Measurements from ENCODE around the gene PDE7B.
"Not testable (repeated sequence)": the region's sequence is repeated elsewhere in the genome, so short reads cannot be mapped to it uniquely, and the experiment has no call there.

The PDE7B gene

DNA sequence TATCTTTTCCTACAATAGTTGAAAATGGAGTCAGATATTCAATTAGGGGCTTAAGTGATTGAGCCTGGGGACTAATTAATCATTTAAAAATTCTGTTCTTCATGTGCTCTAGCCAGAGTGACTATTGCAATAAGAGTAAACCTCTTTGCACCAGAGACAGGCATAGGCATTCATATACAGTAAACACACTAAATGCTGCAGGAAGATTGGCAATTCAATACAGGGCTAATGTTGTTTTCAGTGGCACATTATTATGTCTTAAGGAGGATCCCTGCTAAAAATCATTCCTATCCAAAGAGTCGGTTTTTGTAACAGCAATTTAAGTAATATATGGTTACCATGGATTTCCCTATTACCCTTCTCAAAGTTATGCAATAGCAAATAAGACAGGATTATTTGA, 1.2 kb downstream of the PDE7B start:
- no peak for DNase-seq

DNA sequence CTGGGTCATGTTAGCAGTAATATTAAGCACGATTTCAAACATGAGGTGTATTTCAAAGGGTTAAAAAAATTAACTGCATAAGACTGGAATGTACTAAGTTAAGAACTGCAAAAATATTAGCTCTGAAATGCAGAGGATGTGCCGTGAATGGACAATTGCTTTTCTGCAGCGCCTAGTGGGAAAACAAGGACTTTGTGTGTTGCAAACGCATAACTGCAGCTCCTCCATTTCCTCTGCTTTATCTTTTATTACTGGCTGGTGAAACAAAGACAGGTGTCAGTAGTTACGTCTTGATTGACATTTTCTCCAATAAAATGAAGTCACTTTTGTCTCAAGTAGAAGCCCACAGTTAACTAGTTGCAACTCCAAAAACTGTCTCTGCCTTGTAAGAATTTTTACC, 1.7 kb downstream of the PDE7B start:
- DNase-seq, result no peak

DNA sequence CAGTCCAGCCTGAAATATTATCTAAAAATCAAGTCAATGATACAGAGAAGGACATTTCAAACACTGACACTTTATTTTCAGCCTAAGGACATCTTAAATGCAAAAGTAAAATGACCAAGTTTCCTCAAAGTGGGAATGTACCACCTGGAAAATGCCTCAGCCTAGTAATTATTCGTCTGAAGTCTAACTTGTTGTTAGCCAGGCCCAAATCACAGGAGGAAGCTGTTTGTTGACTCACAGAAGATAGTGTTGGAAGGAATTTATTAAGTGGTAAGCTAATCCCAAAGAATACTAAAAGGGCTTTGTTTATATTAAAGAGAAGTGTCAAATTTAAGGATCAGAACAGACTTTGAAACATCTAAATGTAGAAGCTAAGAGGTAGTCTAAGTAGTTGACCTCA, 2.5 kb downstream of the PDE7B start:
- DNase-seq, result no peak

DNA sequence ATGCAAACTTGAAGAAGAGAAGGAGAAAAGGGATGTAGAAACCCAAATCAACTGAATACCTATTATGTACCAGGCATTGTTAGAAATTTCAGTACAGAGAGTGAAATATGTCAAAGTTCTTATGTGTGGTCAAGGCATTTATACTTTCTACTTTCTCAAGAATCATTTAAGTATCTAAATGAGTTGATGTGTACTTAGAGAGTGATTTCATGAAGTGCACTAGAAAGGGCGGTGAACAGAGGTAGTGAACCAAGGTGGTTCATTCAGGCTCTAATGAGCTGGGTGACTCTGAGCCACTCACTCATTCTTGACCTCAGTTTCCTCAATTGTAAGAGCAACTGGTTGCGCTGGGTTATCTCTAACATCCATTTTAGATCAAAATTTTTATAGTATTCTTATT, 3.3 kb downstream of the PDE7B start:
- DNase-seq, result no peak

DNA sequence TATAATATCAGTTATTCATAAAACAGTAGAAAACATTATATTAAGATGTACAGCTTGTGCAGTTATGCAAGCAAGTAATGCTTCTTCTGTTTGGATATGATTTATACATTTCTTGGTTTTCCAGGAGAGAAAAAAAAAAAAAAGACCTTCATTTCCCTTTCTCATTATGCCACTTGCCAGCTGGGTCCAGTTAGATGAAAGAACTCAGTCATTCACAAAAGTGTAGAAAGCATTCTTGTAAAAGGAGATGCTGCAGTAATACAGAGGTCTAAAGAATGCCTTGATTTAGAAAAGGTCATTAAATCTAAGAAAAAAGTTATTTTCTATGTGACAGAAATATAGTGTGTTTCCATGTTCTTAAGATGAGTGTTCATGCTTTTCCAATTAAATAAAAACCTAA, 7.4 kb downstream of the PDE7B start:
- no peak for DNase-seq

DNA sequence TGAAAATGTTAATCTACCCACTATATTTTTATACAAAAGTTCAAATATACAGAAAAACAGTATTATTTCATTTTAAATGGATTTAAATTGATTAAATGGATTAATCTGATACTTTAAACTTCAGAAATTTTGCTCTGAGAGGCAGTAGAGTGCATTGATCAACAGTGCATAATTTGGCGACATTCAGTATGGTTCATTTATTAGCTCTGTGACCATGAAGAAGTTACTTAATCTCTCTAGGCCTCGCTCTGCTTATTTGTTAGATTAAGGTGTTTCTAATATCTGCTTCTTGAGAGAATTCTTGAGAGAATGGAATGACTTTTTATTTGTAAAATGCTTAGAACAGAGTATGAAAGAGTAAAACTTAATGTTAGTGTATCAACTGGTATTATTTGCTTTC, 8.9 kb downstream of the PDE7B start:
- DNase-seq, result no peak

DNA sequence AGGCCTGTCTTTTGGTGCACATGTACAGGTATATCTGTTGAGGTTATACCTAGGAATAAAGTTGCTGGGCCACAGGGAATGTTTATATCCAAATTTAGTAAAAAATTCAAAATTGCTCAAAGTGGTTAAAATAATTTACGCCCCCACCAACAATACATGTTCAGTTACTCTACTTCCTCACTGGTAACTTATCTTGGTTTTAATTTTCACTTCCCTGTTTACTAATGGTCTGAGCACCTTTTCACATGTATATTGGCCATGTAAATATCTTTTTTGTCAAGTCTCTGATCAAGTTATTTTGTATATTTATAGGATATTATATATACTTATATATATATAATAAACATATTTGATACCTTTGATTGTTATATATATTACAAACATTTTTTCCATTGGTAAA, 9.7 kb downstream of the PDE7B start:
- no peak for DNase-seq

DNA sequence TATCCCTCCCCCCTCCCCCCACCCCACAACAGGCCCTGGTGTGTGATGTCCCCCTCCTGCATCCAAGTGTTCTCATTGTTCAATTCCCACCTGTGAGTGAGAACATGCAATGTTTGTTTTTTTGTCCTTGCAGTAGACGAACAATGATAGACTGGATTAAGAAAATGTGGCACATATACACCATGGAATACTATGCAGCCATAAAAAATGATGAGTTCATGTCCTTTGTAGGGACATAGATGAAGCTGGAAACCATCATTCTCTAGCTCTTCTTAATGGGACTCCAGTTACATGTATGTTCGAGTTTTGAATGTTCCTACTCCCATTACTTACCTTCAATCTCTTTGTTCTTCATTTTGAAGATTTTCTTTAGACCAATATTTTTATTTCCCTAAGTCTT, 13.4 kb downstream of the PDE7B start:
- DNase-seq, result not testable (repeated sequence)

DNA sequence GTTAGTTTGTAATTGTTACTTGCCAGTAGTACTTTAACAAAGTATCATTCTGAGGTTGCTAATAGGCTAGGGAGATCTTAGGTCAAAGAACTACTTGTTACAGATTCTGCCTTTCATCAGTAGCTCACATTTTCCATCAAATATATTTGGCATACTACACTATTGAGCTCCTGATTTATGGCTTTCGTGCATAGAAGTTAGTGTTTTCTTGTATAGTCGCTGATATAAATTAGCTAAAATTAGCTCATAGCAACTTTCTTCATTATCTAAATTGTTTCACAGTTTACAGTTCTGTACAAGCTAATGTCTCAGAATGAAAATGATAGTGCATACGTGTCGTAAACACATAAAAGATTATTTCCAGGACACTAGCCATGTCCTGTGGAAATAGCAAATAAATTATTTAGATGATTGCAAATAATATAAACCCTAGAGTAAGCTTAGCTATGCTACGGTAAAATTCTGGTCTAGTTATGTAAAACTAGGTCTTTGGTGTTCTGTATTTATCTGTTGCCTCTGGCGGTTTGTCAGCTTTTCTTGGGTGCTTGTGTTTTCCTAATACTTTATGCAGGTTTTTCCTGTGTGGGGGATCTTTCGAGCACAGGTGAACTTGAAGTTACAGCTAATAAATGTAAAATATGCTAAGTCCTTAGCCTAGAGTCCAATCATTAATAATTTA, 15.1 kb downstream of the PDE7B start:
- DNase-seq, result no peak

DNA sequence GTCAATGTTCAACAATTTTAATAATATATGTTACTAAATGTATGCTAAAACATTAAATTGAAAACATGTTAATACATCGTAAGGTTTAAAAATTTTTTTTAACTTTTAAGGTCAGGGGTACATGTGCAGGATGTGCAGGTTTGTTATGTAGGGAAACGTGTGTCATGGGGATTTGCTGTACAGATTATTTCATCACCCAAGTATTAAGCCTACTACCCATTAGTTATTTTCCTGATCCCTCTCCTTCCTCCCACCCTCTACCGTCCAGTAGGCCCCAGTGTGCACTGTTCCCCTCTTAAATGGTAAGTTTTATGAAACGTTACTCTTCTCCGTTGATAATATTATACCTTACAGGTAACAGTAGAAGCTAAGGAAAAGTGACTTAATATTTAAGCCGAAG, 15.8 kb downstream of the PDE7B start:
- DNase-seq, result no peak

DNA sequence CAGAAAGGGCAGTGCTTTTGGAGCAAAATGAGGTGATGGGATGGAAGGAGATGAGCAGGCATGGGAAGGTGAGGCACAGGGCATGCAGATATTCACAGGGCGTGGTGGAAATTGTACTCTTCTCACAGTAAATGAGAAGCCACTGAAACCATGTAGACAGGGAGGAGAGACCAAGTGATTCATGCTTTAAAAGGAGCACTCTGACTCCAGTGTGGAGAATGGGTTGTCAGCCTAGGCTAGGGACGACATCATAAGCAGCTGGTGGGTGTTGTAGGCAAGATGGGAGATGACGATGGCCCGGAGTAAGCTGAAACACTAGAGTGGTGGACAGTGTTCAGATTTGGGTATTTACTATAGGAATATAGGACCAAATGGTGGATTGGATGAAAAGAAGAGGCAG, 18.4 kb downstream of the PDE7B start:
- DNase-seq, result no peak

DNA sequence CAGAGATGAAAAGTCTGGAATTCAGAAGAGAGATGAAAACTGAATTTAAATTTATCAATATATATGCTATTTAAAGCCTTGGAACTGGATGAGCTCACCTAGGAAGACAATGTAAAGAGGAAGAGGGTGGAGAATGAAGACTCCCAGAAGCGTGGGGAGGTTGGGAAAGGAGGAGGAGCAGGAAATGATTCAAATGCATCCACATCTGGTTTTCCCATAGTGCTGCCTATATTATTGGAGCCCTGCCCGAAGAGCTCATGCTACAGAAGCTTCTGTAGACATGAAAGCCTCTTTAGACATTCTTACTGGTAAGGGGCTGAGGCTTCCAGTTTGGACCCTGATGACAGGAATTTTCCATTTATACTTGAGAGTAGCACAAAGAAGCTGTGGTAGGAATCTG, 19.2 kb downstream of the PDE7B start:
- DNase-seq, result no peak

DNA sequence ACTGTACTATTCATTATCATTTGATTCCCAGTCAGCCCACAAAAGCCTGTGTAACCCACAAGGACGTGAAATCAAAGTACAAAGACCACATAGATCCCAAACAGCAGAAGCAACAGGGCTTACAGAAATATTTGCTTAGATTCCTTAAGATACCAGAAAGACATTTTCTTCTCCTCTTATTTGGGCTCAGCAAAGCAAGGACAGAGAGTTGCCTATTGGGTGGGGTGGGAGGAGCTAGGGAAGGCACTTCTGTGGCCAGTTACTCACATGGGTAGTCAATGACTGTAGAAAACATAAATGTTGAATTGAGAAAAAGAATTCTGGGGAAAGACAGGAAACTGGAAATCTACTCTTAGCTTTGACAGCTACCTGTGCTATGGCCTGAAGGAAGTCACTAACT, 19.8 kb downstream of the PDE7B start:
- DNase-seq, result no peak

DNA sequence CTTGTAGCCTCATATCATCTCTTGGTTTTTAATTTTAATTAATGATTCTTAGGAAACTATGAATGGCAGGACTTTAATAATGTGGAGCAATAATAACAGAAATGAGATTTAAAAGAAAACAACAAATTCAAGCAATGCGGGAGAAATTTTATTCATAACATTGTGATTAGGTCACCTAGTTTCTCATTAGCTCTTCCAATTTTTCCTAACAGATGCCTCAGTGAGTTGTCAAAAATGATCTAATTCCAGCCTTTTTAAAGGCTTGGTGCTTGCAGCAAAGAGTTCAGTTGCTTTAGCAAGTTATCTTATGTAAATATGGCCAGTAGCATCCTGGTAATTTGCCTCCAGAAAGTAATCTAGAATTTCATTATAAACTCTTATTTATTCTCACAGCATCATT, 20.4 kb downstream of the PDE7B start:
- DNase-seq, result no peak

DNA sequence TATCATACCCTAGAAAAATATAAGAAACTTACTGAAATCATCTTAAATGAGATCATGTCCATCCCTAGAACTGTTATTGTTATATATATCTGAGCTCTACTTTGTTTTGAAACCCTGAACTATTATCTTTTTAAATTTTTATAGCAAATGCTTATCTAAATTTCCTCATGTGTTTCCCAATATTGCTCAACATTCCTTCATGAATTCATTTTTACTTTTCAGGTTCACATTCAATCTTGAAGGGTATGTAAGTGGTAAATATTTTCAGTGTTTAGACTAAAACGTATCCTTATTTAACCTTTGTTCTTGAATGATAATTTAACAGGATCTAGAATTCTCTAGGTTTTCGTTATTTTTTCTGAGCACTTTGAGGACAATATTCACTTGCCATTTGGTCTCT, 23.9 kb downstream of the PDE7B start:
- no peak for DNase-seq

DNA sequence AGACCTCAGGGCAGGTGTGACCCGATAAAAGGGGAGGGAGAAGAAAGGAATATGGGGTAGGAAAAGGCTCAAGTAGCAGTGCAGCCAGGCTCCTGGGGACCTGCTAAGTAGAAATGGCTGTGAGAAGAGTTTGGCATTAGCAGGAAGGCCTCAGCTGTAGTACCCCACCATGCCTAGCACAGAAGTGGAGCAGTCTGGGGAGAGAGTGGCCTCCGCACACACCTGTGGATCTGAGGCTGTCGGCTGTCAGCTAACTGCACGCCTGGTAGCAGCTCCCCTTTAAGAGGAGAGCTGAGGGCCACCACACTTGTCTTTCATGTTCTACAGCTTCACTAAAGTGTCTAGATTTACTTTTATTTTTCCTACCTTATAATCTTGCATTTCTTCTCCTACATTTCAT, 24.6 kb downstream of the PDE7B start:
- peak in 1 of 2 donors; percentile 16 for DNase-seq

DNA sequence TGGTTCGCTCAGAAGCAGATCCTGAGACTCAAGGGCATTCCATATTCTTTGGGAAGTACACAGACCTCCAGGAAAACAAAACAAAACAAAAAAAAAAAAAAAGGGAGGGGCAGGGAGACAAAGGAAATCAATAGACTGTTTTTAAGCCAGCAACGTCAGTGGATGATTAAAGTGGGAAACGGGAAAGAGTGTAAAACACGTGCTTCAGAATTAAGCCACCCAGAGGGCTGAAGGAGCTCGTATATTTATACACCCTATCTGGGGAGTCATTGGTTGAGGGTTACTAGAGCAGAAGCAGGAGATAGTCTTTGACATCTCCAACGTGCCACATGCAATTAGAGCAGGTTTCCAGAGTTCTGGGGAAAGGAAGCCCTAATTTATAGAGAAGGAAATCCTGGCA, 26.2 kb downstream of the PDE7B start:
- no peak for DNase-seq

DNA sequence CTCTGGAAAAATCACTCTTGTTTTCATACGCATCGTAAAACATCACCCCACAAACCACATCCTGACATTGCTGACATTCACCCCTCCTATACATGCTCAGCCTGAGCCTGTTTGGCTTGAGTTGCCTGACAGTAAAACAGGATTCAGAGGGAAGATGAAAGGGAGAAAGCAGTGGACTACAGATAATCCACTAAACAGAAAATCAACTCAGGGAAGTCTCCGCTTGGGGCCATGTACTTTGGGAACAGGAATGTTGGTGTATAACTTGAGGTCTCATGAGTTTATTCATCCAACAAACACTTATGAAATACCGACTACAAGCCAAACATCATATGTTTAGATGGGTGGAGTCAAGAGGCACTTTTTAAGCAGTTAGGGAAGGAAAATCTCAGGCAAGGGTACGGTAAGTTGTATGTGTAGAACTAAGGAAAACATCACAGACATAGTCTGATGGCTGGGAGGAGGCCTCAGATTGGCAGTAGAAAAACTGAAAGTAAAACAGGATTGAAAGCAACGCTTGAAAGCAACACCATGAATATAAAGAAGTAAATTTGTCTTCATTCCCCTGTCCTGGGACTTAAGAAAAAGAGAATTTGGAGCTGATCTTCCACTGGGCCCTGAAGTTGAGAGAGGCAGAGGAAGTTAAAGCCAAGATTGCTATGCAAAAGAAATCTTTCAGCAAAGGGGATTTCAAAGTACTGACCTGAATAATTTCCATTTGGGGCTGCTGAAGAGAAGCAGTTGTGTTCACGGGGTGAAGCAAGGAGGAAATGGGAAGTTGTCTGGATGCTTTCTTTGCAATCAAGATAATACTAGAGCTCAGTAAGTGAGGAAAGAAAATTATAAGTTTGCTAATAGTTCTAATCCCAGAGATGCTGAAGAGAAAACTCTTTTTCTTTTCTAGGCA, 28.8 kb downstream of the PDE7B start:
- DNase-seq, result peak; percentile 54 to 74

DNA sequence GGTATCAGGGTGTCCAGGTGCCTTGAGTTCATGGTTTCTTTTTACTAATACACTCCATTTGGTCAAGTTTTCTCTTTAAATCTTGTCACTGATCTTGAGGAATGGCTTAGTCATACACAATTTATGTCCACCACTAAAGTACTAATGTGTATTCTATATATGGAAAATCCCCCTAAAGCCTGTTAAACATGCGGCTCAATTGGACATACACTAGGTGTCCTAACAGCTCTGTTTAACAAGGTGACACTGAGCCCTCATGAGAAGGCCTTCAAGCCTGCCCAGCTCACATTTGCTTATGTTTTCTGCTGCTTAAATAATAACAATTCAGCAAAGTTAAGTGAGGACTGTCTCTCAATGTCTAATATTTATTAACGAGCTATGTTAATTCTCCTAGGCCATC, 31.5 kb downstream of the PDE7B start:
- DNase-seq, result no peak

DNA sequence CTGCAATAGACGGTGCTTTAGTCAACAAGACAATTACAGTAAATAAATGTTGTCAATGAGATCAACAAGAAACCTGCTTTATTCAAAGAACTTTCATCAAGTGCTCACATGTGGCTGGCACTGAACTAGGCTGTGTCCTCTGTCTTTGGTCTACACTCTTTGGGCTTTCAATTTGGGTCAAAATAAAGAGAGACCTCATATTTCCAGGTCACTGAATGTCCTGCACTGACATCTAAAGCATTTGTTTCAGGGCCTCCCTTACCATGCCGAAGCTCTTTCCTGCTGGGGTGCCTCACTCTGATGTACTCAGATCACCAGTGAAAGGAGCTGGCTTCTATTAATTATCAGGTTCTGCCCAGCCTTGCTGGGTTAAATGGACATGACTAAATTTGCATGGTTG, 32.0 kb downstream of the PDE7B start:
- no peak for DNase-seq

DNA sequence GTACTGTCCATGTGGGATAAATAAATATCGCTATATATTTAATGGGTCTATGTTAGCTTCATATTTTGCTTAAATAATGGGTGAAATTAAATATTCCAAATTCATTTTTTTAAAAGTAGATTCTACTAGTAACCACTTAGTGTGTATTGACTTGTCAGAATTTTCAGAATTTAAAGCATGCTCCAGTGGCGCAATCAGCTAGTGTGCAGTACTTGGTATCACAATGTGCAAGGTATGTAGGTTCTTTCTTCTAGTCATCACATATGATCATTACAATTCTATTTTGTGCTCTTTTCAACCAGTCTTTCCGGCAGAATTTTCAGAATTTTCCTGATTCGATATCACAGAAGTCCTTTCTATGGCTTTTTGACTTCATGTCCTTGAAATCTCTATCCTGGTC, 32.6 kb downstream of the PDE7B start:
- DNase-seq, result no peak

DNA sequence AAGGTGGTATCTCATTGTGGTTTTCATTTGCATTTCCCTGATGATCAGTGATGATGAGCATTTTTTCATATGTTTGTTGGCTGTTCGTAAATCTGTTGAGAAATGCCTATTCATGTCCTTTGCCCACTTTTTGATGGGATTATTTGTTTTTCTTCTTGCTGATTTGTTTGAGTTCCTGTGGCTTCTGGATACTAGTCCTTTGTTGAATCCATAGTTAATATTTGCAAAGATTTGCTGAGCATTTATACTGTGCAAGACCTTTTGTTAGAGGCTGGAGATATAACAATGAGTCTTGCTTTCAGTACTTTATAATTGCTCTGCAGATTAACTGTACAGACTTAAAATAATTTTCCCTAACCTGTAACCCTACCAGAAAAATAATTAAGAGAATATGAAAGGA, 35.6 kb downstream of the PDE7B start:
- no peak for DNase-seq

DNA sequence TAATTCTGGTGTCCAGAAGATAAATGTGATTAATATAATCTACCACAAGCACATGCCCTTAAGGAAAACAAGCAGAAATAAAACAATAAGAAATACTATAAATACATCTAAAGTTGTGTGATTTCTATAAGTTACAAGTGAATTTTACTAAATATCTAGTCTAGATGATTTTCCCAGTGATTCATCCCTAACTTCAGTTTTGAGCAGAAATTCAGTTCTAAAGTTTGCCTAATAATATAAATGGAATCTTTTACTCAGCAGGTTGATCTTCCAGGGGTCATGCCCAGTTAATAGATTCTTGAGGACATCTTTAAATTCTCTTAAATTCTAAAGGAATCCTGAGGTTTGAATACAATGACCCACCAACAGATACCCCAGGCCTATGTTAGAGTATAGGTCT, 37.3 kb downstream of the PDE7B start:
- no peak for DNase-seq

DNA sequence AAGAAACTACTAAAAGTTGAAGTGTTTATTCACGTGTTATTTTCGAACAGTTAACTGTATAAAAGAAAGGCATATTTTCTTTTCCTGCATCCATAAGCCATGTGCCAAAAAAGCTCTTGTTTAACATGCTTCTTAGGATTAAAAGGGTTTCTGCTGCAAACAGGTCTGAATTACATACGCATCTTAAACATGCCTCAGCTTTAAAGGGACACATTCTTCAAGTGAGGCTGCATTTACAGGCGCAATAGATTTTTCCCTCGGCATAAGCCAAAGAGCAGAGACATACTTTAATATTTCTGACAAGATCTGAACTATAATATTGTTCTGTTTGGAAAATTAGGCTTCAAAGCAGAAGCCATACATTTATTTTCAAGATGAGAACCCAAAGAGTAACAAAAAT, 39.4 kb downstream of the PDE7B start:
- no peak for DNase-seq

DNA sequence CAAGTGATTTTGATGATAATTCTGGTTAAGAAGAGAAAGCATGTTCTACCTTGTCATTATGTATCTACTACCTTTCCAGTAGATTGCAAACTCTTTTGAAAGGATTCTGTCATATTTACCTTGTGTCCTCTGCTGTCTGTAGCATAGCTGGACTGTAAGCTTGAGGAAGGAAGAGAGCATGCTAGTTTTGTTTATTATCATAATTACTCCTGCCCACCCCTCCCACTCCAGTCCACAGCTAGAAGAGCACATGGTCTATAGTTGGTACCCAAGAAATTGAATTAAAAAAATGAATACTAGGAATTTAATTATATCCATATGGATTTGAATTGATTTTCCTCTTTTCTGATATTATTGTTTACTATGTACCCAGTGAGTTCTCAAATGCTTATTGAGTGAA, 40.2 kb downstream of the PDE7B start:
- no peak for DNase-seq

Measured in CD4-positive, alpha-beta T cell treated with Interleukin-4 for 1 hour (primary cell).